Sigmoid colon (tissue), 4 donors: ENCODE measurements around the gene STIM2.

Experiments
- CTCF ChIP-seq, 4 experiments: fragments of 450-650 bp in 3 of 4; fragments of 200-600 bp in 1 of 4; IDR thresholded peaks; one replicate each; pipeline ENCODE4 v1.5.1; 2016 to 2019; ENCODE audit warnings: antibody characterized with exemption in 4 of 4, mild to moderate bottlenecking in 3 of 4, moderate library complexity in 2 of 4
- EP300 ChIP-seq, 4 donors: sonication (generic); formaldehyde crosslinking; IDR thresholded peaks; one replicate each; pipeline ENCODE4 v1.6.1; 2017; ENCODE audit warnings: antibody characterized with exemption in 4 of 4
- POLR2A ChIP-seq, 2 donors: fragments of 450-650 bp; IDR thresholded peaks; one replicate each; pipeline ENCODE4 v1.6.1; 2016; ENCODE audit warnings: antibody characterized with exemption in 2 of 2, mild to moderate bottlenecking in 2 of 2, moderate library complexity in 2 of 2
- POLR2AphosphoS5 ChIP-seq, 4 donors: sonication (generic); formaldehyde crosslinking; IDR thresholded peaks; one replicate each; pipeline ENCODE4 v1.6.1; 2017; ENCODE audit warnings: antibody characterized with exemption in 4 of 4

GRCh38 chr4:26840786-26841185 lies 19.9 kb upstream of the STIM2 start:
- TF ChIP-seq POLR2AphosphoS5 (IDR thresholded peaks at IDR 0.05) (no peak), CTCF (IDR thresholded peaks at IDR 0.05) (no peak), EP300 (IDR thresholded peaks at IDR 0.05) (no peak), POLR2A (IDR thresholded peaks at IDR 0.05) (no peak)
